Activated CD4-positive, alpha-beta T cell treated with anti-CD3 and anti-CD28 coated beads for 36 hours (primary cell): ENCODE results near the gene MLLT1. TPM values are rescaled to one million over a fixed set of nuclear protein-coding genes. Genes with fewer than 3 reads are reported as not detected.
A peak's percentile ranks its signal among the peaks of the same experiment; 100 is the strongest.

Source experiments
- ATAC-seq: fragments of 200-7000 bp; cut with Tn5 transposase; one replicate; pipeline ENCODE4 v1.10.0; 2021; ENCODE audit warnings: mild to moderate bottlenecking, moderate library complexity
- CTCF ChIA-PET: fragments of 350-600 bp; sonication (Branson Sonifier 250); formaldehyde crosslinking; loops from one replicate; lab custom pipeline; 2021; ENCODE audit warnings: antibody characterized with exemption; lab: Charles Lee
- POLR2A ChIA-PET: fragments of 350-600 bp; sonication (Branson Sonifier 250); formaldehyde crosslinking; loops from one replicate; lab custom pipeline; 2021; ENCODE audit warnings: antibody characterized with exemption, inconsistent platforms; lab: Charles Lee
- DNase-seq: peaks from one replicate; pipeline ENCODE4 v3.0.0-alpha.2; 2020
- H3K27ac Mint-ChIP-seq: one replicate; pipeline ENCODE4 v1.8.0; 2021; ENCODE audit warnings: mixed read lengths
- H3K27me3 Mint-ChIP-seq: one replicate; pipeline ENCODE4 v1.8.0; 2021; ENCODE audit warnings: mixed read lengths
- H3K36me3 Mint-ChIP-seq: one replicate; pipeline ENCODE4 v1.8.0; 2021; ENCODE audit warnings: low read depth, mixed read lengths
- H3K4me1 Mint-ChIP-seq: one replicate; pipeline ENCODE4 v1.8.0; 2021; ENCODE audit warnings: mixed read lengths
- H3K4me3 Mint-ChIP-seq: one replicate; pipeline ENCODE4 v1.8.0; 2021; ENCODE audit warnings: mild to moderate bottlenecking, moderate library complexity, mixed read lengths
- H3K9me3 Mint-ChIP-seq: one replicate; pipeline ENCODE4 v1.8.0; 2021; ENCODE audit warnings: low read depth, mixed read lengths
- intact Hi-C, 2 experiments: fragments of 100-400 bp; cut with DNase I in 1 of 2; cut with micrococcal nuclease in 1 of 2; formaldehyde crosslinking; loops; one replicate each; pipeline versions ENCODE4 v1.14.2 to v1.15.1; 2022 to 2024; cut with DNase I, micrococcal nuclease
- total RNA-seq, 2 experiments: library from RNA; stranded (reverse); gene quantifications; one replicate each; pipeline ENCODE4 v1.2.3, GENCODE V29; 2021

Gene MLLT1
- total RNA-seq, 2 experiments from 2014 or later = 45.0 to 46.6 TPM

GRCh38 chr19:6218491-6219146 lies 61.2 kb downstream of the MLLT1 start:
- H3K4me1 Mint-ChIP-seq = no peaks in the 10 kb centered on the region
- no peaks in the 10 kb centered on the region for H3K27me3 Mint-ChIP-seq
- H3K36me3 Mint-ChIP-seq = peaks cover 3% of the 10 kb centered on the region
- ChIA-PET CTCF (interaction anchor here (0.5 to 2.1 kb wide), 25 partner anchors 10 to 681 kb away, joined by 3 to 6 read pairs (median 4); partner anchors contain the start of gene CLPP), POLR2A (interaction anchor here (0.6 kb wide), 3 partner anchors 56 to 156 kb away, joined by 3 read pairs; no protein-coding TSS in a partner anchor)
- ATAC-seq (peak; percentile 94), DNase-seq (peak; percentile 91)
- no peaks in the 10 kb centered on the region for H3K9me3 Mint-ChIP-seq
- no peak overlapping the region for H3K4me3 Mint-ChIP-seq
- intact Hi-C loops = loop anchor here (1.0 kb wide), 1 partner anchor 81 kb away; no protein-coding TSS in a partner anchor
- H3K27ac Mint-ChIP-seq = no peak overlapping the region

GRCh38 chr19:6217752-6218334 lies 61.9 kb downstream of the MLLT1 start:
- Mint-ChIP-seq H3K27ac (no peak overlapping the region), H3K27me3 (no peaks in the 10 kb centered on the region)

GRCh38 chr19:6216996-6217751 lies 62.6 kb downstream of the MLLT1 start:
- POLR2A ChIA-PET = no interaction called here
- DNase-seq (no peak), ATAC-seq (no peak)
- H3K9me3 Mint-ChIP-seq = no peaks in the 10 kb centered on the region
- no peak overlapping the region for H3K4me3 Mint-ChIP-seq
- H3K27ac Mint-ChIP-seq = no peak overlapping the region
- H3K27me3 Mint-ChIP-seq = no peaks in the 10 kb centered on the region
- CTCF ChIA-PET = interaction anchor here (0.6 to 2.1 kb wide), 2 partner anchors 8 to 112 kb away, joined by 3 to 5 read pairs; no protein-coding TSS in a partner anchor
- no peaks in the 10 kb centered on the region for H3K4me1 Mint-ChIP-seq
- H3K36me3 Mint-ChIP-seq = peaks cover 5% of the 10 kb centered on the region
- intact Hi-C loops = no loop called here

More at GRCh38 chr19:6217752-6218334, 61.9 kb downstream of the MLLT1 start:
- POLR2A ChIA-PET = interaction anchor here (0.6 kb wide), 3 partner anchors 57 to 155 kb away, joined by 3 read pairs; no protein-coding TSS in a partner anchor
- Mint-ChIP-seq H3K36me3 (peaks cover 3% of the 10 kb centered on the region), H3K9me3 (no peaks in the 10 kb centered on the region), H3K4me1 (no peaks in the 10 kb centered on the region), H3K4me3 (no peak overlapping the region)
- intact Hi-C loops = loop anchor here (1.0 kb wide), 1 partner anchor 81 kb away; no protein-coding TSS in a partner anchor
- DNase-seq (no peak), ATAC-seq (no peak)
- CTCF ChIA-PET = interaction anchor here (0.6 to 2.1 kb wide), 16 partner anchors 9 to 682 kb away, joined by 3 to 6 read pairs (median 4); no protein-coding TSS in a partner anchor

GRCh38 chr19:6216236-6216995 lies 63.4 kb downstream of the MLLT1 start:
- H3K36me3 Mint-ChIP-seq = peaks cover 4% of the 10 kb centered on the region
- no peak for ATAC-seq
- DNase-seq = no peak
- ChIA-PET POLR2A (no interaction called here), CTCF (no interaction called here)
- no peaks in the 10 kb centered on the region for H3K4me1 Mint-ChIP-seq
- intact Hi-C loops = no loop called here
- no peak overlapping the region for H3K4me3 Mint-ChIP-seq
- no peaks in the 10 kb centered on the region for H3K9me3 Mint-ChIP-seq
- no peaks in the 10 kb centered on the region for H3K27me3 Mint-ChIP-seq
- no peak overlapping the region for H3K27ac Mint-ChIP-seq

GRCh38 chr19:6215701-6216235 lies 64.0 kb downstream of the MLLT1 start:
- CTCF ChIA-PET = no interaction called here
- DNase-seq = no peak
- POLR2A ChIA-PET = no interaction called here
- H3K4me1 Mint-ChIP-seq = no peaks in the 10 kb centered on the region
- intact Hi-C loops = no loop called here
- H3K4me3 Mint-ChIP-seq = no peak overlapping the region
- peaks cover 4% of the 10 kb centered on the region for H3K36me3 Mint-ChIP-seq
- no peak overlapping the region for H3K27ac Mint-ChIP-seq
- ATAC-seq = no peak
- H3K9me3 Mint-ChIP-seq = no peaks in the 10 kb centered on the region
- H3K27me3 Mint-ChIP-seq = no peaks in the 10 kb centered on the region

GRCh38 chr19:6214881-6215541 lies 64.8 kb downstream of the MLLT1 start:
- CTCF ChIA-PET = interaction anchor here (0.9 kb wide), 1 partner anchor 206 kb away, joined by 3 read pairs; no protein-coding TSS in a partner anchor
- Mint-ChIP-seq H3K27ac (no peak overlapping the region), H3K36me3 (peaks cover 7% of the 10 kb centered on the region), H3K9me3 (no peaks in the 10 kb centered on the region), H3K27me3 (no peaks in the 10 kb centered on the region), H3K4me1 (no peaks in the 10 kb centered on the region), H3K4me3 (no peak overlapping the region)
- POLR2A ChIA-PET = no interaction called here
- DNase-seq (no peak), ATAC-seq (no peak)
- intact Hi-C loops = no loop called here

GRCh38 chr19:6213696-6214641 lies 65.8 kb downstream of the MLLT1 start:
- ATAC-seq (no peak), DNase-seq (peak; percentile 3)
- POLR2A ChIA-PET = no interaction called here
- Mint-ChIP-seq H3K9me3 (no peaks in the 10 kb centered on the region), H3K4me3 (no peak overlapping the region), H3K27me3 (no peaks in the 10 kb centered on the region), H3K27ac (no peak overlapping the region), H3K36me3 (peaks cover 7% of the 10 kb centered on the region), H3K4me1 (no peaks in the 10 kb centered on the region)
- CTCF ChIA-PET = interaction anchor here (0.6 to 0.9 kb wide), 2 partner anchors 135 to 207 kb away, joined by 3 to 4 read pairs; no protein-coding TSS in a partner anchor
- intact Hi-C loops = no loop called here

GRCh38 chr19:6213266-6213595 lies 66.5 kb downstream of the MLLT1 start:
- H3K36me3 Mint-ChIP-seq = peaks cover 5% of the 10 kb centered on the region
- H3K27ac Mint-ChIP-seq = no peak overlapping the region
- DNase-seq (no peak), ATAC-seq (no peak)
- H3K9me3 Mint-ChIP-seq = no peaks in the 10 kb centered on the region
- H3K27me3 Mint-ChIP-seq = no peaks in the 10 kb centered on the region
- intact Hi-C loops = no loop called here
- ChIA-PET CTCF (no interaction called here), POLR2A (no interaction called here)
- H3K4me3 Mint-ChIP-seq = no peak overlapping the region
- no peaks in the 10 kb centered on the region for H3K4me1 Mint-ChIP-seq

- ATAC-seq = no peak
- POLR2A ChIA-PET = no interaction called here
- H3K27me3 Mint-ChIP-seq = no peaks in the 10 kb centered on the region
Measured at GRCh38 chr19:6212403-6213265, 67.1 kb downstream of the MLLT1 start.

More at GRCh38 chr19:6212403-6213265, 67.1 kb downstream of the MLLT1 start:
- intact Hi-C loops = no loop called here
- Mint-ChIP-seq H3K4me3 (no peak overlapping the region), H3K27ac (no peak overlapping the region), H3K36me3 (peaks cover 5% of the 10 kb centered on the region), H3K4me1 (no peaks in the 10 kb centered on the region), H3K9me3 (no peaks in the 10 kb centered on the region)
- CTCF ChIA-PET = no interaction called here
- no peak for DNase-seq
